HG02759 (cell line): ENCODE data around the gene PCDHB10.
"Not testable (repeated sequence)": the region's sequence is repeated elsewhere in the genome, so short reads cannot be mapped to it uniquely, and the experiment has no call there.

Experiments used
- ATAC-seq: cut with Tn5 transposase; IDR thresholded peaks from one replicate; pipeline ENCODE4 v1.9.1; 2021; ENCODE audit warnings: mild to moderate bottlenecking, moderate library complexity; ENCODE audit not compliant: unreplicated experiment

PCDHB10 gene

DNA sequence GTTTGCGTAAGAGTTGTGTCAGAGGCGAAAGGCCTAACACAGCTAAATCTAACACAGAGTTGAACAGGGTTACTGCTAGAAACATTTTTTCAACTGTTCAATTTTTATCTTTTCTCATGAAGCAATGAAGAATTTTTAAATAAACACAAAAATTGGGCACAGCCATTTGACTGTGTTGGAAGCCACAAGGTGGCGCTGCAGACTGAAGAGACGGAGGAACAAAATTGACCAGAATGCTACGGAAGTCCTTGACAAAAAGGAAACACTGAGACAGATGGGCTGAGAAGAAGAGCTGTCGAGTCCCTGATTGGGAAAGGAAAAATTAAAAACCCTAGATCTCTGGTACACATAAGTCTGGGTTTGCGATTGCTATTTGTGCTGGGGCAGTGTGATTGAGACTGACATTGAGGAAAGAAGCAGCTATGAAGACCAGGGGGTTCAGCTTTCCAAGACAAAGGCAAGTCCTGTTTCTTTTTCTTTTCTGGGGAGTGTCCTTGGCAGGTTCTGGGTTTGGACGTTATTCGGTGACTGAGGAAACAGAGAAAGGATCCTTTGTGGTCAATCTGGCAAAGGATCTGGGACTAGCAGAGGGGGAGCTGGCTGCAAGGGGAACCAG is 5.1 kb upstream of the PCDHB10 start, which contains the start of gene PCDHB9:
TSS of gene PCDHB9 (plus strand) at position 265 of the 616 bp plus-strand sequence. CDS start at position 423, 158 bp downstream.
- ATAC-seq = no peak

DNA sequence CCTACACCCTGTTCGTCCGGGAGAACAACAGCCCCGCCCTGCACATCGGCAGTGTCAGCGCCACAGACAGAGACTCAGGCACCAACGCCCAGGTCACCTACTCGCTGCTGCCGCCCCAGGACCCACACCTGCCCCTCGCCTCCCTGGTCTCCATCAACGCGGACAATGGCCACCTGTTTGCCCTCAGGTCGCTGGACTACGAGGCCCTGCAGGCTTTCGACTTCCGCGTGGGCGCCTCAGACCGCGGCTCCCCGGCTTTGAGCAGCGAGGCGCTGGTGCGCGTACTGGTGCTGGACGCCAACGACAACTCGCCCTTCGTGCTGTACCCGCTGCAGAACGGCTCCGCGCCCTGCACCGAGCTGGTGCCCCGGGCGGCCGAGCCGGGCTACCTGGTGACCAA is 3.5 kb upstream of the PCDHB10 start:
- ATAC-seq = not testable (repeated sequence)

DNA sequence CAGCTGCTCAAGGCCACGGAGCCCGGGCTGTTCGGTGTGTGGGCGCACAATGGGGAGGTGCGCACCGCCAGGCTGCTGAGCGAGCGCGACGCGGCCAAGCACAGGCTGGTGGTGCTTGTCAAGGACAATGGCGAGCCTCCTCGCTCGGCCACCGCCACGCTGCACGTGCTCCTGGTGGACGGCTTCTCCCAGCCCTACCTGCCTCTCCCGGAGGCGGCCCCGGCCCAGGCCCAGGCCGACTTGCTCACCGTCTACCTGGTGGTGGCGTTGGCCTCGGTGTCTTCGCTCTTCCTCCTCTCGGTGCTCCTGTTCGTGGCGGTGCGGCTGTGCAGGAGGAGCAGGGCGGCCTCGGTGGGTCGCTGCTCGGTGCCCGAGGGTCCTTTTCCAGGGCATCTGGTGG is 3.0 kb upstream of the PCDHB10 start:
- ATAC-seq = not testable (repeated sequence)

DNA sequence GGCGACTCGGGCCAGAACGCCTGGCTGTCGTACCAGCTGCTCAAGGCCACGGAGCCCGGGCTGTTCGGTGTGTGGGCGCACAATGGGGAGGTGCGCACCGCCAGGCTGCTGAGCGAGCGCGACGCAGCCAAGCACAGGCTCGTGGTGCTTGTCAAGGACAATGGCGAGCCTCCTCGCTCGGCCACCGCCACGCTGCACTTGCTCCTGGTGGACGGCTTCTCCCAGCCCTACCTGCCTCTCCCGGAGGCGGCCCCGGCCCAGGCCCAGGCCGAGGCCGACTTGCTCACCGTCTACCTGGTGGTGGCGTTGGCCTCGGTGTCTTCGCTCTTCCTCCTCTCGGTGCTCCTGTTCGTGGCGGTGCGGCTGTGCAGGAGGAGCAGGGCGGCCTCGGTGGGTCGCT is 2.2 kb downstream of the PCDHB10 start:
- not testable (repeated sequence) for ATAC-seq

DNA sequence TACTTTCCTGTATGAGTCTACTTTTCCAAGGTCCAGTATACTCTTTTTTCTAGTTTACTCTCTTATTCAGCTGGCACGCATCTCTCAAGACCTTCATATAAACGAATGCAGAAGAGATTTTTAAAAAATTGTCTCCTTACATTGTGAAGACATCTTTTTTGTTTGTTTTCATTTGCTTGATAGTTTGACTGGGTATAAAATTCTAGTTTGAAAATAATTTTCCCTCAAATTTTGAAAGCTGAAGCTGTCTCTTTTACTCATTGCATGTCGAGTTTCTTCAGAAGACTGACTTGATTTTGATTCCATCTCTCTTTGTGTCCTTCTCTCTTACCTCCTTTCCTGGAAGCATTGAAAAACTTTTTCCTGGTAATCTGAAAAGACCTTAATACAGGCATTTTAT is 4.2 kb downstream of the PCDHB10 start:
- no peak for ATAC-seq

DNA sequence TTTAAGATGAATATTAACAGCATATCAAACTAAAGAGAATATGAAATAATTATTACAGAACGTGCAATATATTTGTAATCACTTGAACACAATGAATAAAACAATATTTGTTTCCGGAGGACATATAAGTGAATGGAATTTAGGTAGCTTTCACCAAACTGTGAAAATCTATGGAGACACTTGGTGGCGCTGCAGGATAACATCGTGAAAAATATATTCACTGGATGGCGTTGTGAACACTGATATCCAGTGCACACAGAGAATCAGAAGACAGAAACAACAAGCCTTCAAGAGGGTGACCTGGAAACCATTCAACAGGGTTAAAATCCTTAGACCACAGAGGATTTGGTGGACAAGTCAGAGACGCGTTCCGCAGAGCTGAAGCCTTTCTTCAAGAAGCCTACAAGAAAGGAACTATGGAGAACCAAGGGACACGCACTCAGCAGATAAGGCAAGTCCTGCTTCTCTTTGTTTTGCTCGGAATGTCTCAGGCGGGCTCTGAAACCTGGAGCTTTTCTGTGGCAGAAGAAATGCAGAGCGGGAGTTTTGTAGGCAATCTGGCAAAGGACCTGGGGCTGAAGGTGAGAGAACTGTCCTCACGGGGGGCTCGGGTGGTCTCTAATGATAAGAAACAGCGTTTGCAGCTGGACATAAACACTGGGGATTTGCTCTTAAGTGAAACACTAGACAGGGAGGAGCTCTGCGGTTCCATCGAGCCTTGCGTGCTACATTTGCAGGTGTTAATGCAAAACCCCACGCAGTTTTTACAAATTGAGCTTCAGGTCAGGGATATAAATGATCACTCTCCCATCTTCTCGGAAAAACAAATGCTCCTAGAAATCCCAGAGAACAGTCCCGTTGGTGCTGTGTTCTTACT is 7.4 kb downstream of the PCDHB10 start, which contains the start of gene PCDHB11:
TSS of gene PCDHB11 (plus strand) at position 269 of the 877 bp plus-strand sequence. CDS start at position 417, 148 bp downstream.
- no peak for ATAC-seq

DNA sequence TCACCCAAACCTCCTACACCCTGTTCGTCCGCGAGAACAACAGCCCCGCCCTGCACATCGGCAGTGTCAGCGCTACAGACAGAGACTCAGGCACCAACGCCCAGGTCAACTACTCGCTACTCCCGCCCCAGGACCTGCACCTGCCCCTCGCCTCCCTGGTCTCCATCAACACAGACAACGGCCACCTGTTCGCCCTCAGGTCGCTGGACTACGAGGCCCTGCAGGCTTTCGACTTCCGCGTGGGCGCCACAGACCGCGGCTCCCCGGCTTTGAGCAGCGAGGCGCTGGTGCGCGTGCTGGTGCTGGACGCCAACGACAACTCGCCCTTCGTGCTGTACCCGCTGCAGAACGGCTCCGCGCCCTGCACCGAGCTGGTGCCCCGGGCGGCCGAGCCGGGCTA is 9.0 kb downstream of the PCDHB10 start:
- ATAC-seq = not testable (repeated sequence)

DNA sequence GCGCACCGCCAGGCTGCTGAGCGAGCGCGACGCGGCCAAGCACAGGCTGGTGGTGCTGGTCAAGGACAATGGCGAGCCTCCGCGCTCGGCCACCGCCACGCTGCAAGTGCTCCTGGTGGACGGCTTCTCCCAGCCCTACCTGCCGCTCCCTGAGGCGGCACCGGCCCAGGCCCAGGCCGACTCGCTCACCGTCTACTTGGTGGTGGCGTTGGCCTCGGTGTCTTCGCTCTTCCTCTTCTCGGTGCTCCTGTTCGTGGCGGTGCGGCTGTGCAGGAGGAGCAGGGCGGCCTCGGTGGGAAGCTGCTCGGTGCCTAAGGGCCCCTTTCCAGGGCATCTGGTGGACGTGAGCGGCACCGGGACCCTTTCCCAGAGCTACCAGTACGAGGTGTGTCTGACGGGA is 9.5 kb downstream of the PCDHB10 start:
- not testable (repeated sequence) for ATAC-seq

DNA sequence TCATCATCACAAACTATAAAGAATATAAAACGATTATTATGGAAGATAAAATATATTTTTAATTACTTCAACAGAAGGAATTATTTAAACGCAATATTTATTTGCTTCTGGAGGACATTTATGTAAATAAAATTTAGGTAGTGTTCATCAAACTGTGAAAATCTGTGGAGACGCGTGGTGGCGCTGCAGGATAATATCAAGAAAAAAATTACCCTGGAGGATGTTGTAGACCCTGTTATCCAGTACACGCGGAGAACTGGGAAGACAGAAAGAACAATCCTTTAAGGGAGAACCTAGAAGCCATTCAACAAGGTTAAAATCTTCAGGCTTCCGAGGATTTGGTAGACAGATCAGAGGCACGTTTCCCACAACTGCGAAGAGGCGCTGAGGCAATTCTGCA is 16.3 kb downstream of the PCDHB10 start, which contains the start of gene PCDHB12:
TSS of gene PCDHB12 (plus strand) at position 242 of the 400 bp plus-strand sequence. CDS start 189 bp downstream, outside the sequence.
- no peak for ATAC-seq

DNA sequence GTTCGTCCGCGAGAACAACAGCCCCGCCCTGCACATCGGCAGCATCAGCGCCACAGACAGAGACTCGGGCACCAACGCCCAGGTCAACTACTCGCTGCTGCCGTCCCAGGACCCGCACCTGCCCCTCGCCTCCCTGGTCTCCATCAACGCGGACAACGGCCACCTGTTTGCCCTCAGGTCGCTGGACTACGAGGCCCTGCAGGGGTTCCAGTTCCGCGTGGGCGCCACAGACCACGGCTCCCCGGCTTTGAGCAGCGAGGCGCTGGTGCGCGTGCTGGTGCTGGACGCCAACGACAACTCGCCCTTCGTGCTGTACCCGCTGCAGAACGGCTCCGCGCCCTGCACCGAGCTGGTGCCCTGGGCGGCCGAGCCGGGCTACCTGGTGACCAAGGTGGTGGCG is 18.1 kb downstream of the PCDHB10 start:
- ATAC-seq = not testable (repeated sequence)

DNA sequence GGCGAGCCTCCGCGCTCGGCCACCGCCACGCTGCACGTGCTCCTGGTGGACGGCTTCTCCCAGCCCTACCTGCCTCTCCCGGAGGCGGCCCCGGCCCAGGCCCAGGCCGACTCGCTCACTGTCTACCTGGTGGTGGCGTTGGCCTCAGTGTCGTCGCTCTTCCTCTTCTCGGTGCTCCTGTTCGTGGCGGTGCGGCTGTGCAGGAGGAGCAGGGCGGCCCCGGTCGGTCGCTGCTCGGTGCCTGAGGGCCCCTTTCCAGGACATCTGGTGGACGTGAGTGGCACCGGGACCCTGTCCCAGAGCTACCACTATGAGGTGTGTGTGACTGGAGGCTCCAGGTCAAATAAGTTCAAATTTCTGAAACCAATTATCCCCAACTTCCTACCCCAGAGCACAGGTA is 18.7 kb downstream of the PCDHB10 start:
- not testable (repeated sequence) for ATAC-seq

DNA sequence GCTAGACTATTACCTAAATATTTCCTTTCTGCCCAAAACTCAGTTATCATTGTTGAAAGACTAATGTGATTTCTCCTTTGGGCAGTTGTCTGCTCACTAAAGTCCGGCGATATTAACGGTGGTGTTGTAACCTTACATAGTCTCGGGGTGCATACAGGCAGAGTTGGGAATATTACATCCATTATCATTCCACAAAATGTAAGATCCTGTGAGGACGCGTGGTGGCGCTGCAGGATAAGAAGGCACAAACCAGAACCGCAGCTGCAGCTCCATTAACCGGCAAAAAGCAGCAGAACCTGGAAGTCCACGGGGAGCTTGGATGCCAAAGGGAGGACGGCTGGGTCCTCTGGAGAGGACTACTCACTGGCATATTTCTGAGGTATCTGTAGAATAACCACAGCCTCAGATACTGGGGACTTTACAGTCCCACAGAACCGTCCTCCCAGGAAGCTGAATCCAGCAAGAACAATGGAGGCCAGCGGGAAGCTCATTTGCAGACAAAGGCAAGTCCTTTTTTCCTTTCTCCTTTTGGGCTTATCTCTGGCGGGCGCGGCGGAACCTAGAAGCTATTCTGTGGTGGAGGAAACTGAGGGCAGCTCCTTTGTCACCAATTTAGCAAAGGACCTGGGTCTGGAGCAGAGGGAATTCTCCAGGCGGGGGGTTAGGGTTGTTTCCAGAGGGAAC is 21.6 kb downstream of the PCDHB10 start, which contains the start of gene PCDHB13:
TSS of gene PCDHB13 (plus strand) at position 264 of the 684 bp plus-strand sequence. CDS start at position 469, 205 bp downstream.
- not testable (repeated sequence) for ATAC-seq

DNA sequence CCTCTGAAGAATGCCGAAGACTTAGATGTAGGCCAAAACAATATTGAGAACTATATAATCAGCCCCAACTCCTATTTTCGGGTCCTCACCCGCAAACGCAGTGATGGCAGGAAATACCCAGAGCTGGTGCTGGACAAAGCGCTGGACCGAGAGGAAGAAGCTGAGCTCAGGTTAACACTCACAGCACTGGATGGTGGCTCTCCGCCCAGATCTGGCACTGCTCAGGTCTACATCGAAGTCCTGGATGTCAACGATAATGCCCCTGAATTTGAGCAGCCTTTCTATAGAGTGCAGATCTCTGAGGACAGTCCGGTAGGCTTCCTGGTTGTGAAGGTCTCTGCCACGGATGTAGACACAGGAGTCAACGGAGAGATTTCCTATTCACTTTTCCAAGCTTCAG is 22.4 kb downstream of the PCDHB10 start:
- not testable (repeated sequence) for ATAC-seq

DNA sequence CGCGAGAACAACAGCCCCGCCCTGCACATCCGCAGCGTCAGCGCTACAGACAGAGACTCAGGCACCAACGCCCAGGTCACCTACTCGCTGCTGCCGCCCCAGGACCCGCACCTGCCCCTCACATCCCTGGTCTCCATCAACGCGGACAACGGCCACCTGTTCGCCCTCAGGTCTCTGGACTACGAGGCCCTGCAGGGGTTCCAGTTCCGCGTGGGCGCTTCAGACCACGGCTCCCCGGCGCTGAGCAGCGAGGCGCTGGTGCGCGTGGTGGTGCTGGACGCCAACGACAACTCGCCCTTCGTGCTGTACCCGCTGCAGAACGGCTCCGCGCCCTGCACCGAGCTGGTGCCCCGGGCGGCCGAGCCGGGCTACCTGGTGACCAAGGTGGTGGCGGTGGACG is 23.4 kb downstream of the PCDHB10 start:
- not testable (repeated sequence) for ATAC-seq

DNA sequence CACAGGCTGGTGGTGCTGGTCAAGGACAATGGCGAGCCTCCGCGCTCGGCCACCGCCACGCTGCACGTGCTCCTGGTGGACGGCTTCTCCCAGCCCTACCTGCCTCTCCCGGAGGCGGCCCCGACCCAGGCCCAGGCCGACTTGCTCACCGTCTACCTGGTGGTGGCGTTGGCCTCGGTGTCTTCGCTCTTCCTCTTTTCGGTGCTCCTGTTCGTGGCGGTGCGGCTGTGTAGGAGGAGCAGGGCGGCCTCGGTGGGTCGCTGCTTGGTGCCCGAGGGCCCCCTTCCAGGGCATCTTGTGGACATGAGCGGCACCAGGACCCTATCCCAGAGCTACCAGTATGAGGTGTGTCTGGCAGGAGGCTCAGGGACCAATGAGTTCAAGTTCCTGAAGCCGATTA is 23.9 kb downstream of the PCDHB10 start:
- not testable (repeated sequence) for ATAC-seq

DNA sequence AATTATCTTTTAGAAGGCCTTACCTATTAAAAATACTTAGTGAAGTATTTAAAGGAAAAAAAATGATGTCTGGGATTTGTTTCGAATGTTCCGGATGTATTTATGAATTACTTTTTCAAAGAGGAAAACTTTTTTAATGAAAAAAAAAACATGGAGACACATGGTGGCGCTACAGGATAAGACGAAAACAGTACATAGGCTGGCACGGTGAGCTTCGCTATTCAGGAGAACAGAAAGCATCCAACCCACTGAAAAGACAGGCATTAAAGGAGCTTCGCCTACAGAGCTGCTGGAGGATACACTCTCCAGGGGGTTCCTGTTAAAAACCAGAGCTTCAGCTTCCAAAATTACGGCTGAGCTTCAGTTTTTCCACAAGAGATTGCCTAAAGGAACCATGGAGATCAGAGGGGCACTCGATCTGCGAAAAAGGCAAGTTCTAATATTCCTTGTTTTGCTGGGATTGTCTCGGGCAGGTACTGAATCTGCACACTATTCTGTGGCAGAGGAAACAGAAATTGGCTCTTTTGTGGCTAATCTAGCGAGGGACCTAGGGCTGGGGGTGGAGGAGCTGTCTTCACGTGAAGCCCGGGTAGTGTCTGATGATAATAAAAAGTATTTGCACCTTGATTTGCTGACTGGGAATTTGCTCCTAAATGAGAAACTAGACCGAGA is 31.1 kb downstream of the PCDHB10 start, which contains the start of gene PCDHB14:
TSS of gene PCDHB14 (plus strand) at position 232 of the 672 bp plus-strand sequence. CDS start at position 395, 163 bp downstream.
- ATAC-seq = no peak

DNA sequence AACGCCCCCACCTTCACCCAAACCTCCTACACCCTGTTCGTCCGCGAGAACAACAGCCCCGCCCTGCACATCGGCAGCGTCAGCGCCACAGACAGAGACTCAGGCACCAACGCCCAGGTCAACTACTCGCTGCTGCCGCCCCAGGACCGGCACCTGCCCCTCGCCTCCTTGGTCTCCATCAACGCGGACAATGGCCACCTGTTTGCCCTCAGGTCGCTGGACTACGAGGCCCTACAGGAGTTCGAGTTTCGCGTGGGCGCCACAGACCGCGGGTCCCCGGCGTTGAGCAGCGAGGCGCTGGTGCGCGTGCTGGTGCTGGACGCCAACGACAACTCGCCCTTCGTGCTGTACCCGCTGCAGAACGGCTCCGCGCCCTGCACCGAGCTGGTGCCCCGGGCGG is 32.7 kb downstream of the PCDHB10 start:
- ATAC-seq = not testable (repeated sequence)

DNA sequence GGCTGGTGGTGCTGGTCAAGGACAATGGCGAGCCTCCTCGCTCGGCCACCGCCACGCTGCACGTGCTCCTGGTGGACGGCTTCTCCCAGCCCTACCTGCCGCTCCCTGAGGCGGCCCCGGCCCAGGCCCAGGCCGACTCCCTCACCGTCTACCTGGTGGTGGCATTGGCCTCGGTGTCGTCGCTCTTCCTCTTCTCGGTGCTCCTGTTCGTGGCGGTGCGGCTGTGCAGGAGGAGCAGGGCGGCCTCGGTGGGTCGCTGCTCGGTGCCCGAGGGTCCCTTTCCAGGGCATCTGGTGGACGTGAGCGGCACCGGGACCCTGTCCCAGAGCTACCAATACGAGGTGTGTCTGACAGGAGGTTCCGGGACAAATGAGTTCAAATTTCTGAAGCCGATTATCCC is 33.3 kb downstream of the PCDHB10 start:
- not testable (repeated sequence) for ATAC-seq

DNA sequence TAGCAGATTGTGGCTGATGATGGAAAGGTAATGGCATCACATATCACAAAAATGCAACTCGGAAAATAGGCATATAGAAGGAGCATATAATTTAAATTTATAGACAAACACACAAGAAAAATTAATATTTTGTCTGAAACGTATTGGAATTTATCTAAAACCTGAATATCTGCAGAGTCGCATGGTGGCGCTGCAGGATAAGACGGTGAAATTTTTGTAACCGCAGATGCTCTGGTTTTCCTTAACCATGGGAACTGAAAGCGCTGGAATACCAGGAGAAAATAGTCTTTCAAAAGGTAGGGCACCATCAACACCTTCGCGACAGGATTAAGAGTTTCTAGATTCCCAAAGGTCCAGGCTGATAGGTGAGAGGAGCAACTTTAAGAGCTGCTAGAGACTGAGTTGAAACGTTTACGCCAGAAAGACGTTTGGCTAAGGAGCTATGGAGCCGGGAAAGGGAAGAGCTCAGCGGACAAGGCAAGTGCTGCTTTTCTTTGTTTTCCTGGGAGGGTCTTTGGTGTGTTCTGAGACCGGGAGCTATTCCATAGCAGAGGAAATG is 42.0 kb downstream of the PCDHB10 start:
- ATAC-seq = no peak

DNA sequence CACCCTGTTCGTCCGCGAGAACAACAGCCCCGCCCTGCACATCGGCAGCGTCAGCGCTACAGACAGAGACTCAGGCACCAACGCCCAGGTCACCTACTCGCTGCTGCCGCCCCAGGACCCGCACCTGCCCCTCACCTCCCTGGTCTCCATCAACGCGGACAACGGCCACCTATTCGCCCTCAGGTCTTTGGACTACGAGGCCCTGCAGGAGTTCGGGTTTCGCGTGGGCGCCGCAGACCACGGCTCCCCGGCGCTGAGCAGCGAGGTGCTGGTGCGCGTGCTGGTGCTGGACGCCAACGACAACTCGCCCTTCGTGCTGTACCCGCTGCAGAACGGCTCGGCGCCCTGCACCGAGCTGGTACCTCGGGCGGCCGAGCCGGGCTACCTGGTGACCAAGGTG is 43.8 kb downstream of the PCDHB10 start:
- ATAC-seq = not testable (repeated sequence)
